ENCODE results near the gene SH3RF2. TPM values are rescaled to one million over a fixed set of nuclear protein-coding genes. Genes with fewer than 3 reads are reported as not detected.

SH3RF2 gene
- total RNA-seq, 4 donors from 2014 or later: 129 to 334 (median 160) TPM

DNA sequence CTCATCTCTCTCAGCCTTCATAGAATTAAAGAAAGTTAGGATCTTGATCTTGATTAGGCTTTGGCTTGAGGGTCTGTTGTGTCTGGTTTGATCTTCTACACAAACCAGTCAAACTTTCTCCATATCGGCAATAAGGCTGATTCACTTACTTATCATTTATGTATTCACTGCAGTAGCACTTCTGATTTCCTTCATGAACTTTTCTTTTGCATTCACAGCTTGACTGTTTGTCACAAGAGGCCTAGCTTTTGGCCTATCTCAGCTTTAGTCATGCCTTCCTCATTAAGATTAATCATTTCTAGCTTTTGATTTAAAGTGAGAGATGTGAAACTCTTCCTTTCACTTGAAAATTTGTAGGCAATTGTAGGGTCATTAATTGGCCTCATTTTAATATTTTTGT, 62.8 kb downstream of the SH3RF2 start:
- Histone ChIP-seq H3K4me1 (no peaks in the 10 kb centered on the region), H3K4me3 (no peak overlapping the region), H3K36me3 (peaks cover 9% of the 10 kb centered on the region), H3K27me3 (no peaks in the 10 kb centered on the region), H3K9me3 (no peaks in the 10 kb centered on the region), H3K27ac (no peak overlapping the region)
- 55% methylated on average over 1 of the region's 1 CpG for WGBS
- TF ChIP-seq, protein P1, sequence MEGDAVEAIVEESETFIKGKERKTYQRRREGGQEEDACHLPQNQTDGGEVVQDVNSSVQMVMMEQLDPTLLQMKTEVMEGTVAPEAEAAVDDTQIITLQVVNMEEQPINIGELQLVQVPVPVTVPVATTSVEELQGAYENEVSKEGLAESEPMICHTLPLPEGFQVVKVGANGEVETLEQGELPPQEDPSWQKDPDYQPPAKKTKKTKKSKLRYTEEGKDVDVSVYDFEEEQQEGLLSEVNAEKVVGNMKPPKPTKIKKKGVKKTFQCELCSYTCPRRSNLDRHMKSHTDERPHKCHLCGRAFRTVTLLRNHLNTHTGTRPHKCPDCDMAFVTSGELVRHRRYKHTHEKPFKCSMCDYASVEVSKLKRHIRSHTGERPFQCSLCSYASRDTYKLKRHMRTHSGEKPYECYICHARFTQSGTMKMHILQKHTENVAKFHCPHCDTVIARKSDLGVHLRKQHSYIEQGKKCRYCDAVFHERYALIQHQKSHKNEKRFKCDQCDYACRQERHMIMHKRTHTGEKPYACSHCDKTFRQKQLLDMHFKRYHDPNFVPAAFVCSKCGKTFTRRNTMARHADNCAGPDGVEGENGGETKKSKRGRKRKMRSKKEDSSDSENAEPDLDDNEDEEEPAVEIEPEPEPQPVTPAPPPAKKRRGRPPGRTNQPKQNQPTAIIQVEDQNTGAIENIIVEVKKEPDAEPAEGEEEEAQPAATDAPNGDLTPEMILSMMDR (IDR thresholded peaks at IDR 0.05): no peak
- TF ChIP-seq POLR2AphosphoS5 (IDR thresholded peaks at IDR 0.05) (no peak), POLR2A (IDR thresholded peaks at IDR 0.05) (no peak), EP300 (IDR thresholded peaks at IDR 0.05) (no peak)
- DNase-seq (ENCODE audit: low spot score in 2 of 2): no peak

DNA sequence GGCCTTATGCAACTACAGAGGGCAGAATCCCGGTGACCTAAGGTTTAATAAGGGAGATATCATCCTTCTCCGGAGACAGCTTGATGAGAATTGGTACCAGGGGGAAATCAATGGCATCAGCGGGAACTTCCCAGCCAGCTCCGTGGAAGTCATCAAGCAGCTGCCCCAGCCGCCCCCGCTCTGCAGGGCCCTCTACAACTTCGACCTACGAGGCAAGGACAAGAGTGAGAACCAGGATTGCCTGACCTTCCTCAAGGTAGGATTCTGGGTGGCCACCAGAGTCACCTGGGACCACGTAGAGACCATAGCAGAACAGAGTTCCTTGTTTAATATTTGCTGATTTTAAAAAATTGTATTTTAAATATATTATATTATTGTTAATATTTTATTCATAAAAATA, 63.7 kb downstream of the SH3RF2 start:
- TF ChIP-seq, protein P1 (IDR thresholded peaks at IDR 0.05): no peak
- no peak for TF ChIP-seq EP300 (IDR thresholded peaks at IDR 0.05)
- TF ChIP-seq POLR2AphosphoS5 (IDR thresholded peaks at IDR 0.05): no peak
- no peak for TF ChIP-seq POLR2A (IDR thresholded peaks at IDR 0.05)
- Histone ChIP-seq H3K36me3 (peaks cover 9% of the 10 kb centered on the region), H3K4me1 (no peaks in the 10 kb centered on the region), H3K27ac (no peak overlapping the region), H3K4me3 (no peak overlapping the region), H3K9me3 (no peaks in the 10 kb centered on the region), H3K27me3 (no peaks in the 10 kb centered on the region)
- 92% methylated on average over 9 of the region's 9 CpGs for WGBS
- DNase-seq (ENCODE audit: low spot score in 2 of 2): no peak

DNA sequence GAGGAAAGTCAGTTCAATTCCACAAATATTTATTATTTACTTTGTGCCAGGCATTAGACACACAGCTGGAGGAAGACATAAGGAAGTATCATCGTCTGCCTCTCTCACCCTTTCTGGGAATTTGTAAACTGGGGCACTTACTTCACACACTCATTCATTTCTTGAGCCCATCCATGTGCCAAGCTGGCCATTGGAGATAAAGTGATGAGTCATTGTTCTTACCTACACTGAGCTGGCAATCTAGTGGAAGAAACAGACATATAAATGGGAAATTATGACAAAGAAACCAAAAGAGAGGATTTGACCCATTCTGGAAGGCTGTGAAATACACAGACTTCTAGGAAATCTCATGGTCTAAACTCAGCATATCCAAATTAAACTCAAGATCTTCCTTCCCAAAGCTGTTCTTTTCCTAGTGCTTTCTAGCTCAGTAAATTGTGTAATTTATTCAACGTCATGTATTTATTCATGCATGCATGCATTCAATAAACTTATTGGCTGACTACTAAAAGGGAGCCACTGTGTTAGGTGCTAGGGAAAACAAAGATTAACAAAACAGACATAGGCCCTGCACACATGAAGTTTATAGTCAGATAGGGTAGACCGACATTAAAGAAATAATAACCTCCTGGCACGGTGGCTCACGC, 65.3 kb downstream of the SH3RF2 start:
- Histone ChIP-seq H3K4me1 (no peaks in the 10 kb centered on the region), H3K36me3 (peaks cover 9% of the 10 kb centered on the region), H3K9me3 (no peaks in the 10 kb centered on the region), H3K27ac (no peak overlapping the region), H3K27me3 (no peaks in the 10 kb centered on the region), H3K4me3 (no peak overlapping the region)
- 89% methylated on average over 5 of the region's 5 CpGs for WGBS
- DNase-seq (ENCODE audit: low spot score in 2 of 2): no peak
- TF ChIP-seq EP300 (IDR thresholded peaks at IDR 0.05) (no peak), POLR2AphosphoS5 (IDR thresholded peaks at IDR 0.05) (no peak), POLR2A (IDR thresholded peaks at IDR 0.05) (no peak)
- TF ChIP-seq, protein P1 (IDR thresholded peaks at IDR 0.05): no peak

DNA sequence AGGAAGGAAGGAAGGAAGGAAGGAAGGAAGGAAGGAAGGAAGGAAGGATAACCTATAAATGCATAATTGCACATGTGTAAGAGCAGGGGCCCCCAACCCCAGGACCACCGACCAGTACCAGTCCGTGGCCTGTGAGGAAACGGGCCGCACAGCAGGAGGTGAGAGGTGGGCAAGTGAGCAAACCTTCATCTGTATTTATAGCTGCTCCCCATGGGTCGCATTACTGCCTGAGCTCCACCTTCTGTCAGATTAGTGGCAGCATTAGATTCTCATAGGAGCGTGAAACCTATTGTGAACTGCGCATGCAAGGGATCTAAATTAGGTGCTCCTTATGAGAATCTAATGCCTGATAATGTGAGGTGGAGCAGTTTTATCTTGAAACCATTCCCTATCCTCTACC, 66.1 kb downstream of the SH3RF2 start:
- TF ChIP-seq POLR2AphosphoS5 (IDR thresholded peaks at IDR 0.05) (no peak), EP300 (IDR thresholded peaks at IDR 0.05) (no peak), POLR2A (IDR thresholded peaks at IDR 0.05) (no peak)
- TF ChIP-seq, protein P1 (IDR thresholded peaks at IDR 0.05): no peak
- peaks cover 9% of the 10 kb centered on the region for H3K36me3 ChIP-seq
- H3K9me3 ChIP-seq: no peaks in the 10 kb centered on the region
- 92% methylated on average over 7 of the region's 7 CpGs for WGBS
- H3K4me3 ChIP-seq: no peak overlapping the region
- no peaks in the 10 kb centered on the region for H3K27me3 ChIP-seq
- H3K4me1 ChIP-seq: no peaks in the 10 kb centered on the region
- H3K27ac ChIP-seq: no peak overlapping the region
- no peak for DNase-seq (ENCODE audit: low spot score in 2 of 2)

DNA sequence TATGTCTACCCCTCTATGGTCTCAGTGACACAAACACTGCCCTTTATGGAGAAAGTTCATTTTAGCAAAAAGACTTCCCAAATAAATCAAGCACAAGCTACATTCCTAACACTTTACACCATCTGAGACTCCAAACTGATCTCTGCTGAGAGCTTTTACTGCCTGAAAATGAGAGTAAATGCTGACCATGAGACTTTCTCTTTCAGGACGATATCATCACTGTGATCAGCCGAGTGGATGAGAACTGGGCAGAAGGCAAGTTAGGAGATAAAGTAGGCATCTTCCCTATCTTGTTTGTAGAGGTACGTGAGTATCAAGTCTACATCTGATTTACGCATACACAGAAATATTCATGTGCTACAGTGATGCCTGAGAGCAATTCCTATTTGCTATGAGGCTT, 67.5 kb downstream of the SH3RF2 start:
- Histone ChIP-seq H3K4me3 (no peak overlapping the region), H3K27me3 (no peaks in the 10 kb centered on the region), H3K27ac (no peak overlapping the region), H3K36me3 (peaks cover 12% of the 10 kb centered on the region), H3K4me1 (no peaks in the 10 kb centered on the region), H3K9me3 (no peaks in the 10 kb centered on the region)
- no peak for TF ChIP-seq POLR2AphosphoS5 (IDR thresholded peaks at IDR 0.05)
- DNase-seq (ENCODE audit: low spot score in 2 of 2): no peak
- WGBS: 79% methylated on average over 4 of the region's 4 CpGs

DNA sequence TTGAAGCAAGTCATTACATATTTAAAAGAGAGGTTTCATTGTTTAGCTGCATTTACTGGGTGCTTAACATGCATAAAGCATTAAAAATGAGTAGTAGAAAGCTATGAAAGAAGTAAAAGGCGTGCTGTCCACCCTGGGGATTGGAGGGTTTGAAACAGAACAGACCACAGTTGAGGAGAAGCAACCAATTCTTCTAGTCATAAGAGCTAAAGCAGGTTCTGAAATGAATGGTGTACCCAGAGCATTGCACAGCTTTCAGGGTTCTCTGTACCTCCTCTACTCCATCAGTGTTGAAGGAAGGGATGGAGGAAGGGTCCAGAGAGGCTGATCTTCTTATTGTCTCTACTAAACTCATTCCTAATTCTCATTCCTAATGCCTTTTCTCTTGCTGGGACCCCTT, 68.9 kb downstream of the SH3RF2 start:
- 76% methylated on average over 1 of the region's 1 CpG for WGBS
- H3K36me3 ChIP-seq: peaks cover 12% of the 10 kb centered on the region
- H3K27me3 ChIP-seq: no peaks in the 10 kb centered on the region
- no peaks in the 10 kb centered on the region for H3K4me1 ChIP-seq
- no peak overlapping the region for H3K4me3 ChIP-seq
- no peak for DNase-seq (ENCODE audit: low spot score in 2 of 2)
- TF ChIP-seq EP300 (IDR thresholded peaks at IDR 0.05) (no peak), POLR2A (IDR thresholded peaks at IDR 0.05) (no peak), POLR2AphosphoS5 (IDR thresholded peaks at IDR 0.05) (no peak)
- TF ChIP-seq, protein P1 (IDR thresholded peaks at IDR 0.05): no peak
- H3K9me3 ChIP-seq: no peaks in the 10 kb centered on the region
- H3K27ac ChIP-seq: no peak overlapping the region

Measured in suprapubic skin (tissue), 4 donors.